Liver (tissue), 9 donors: ENCODE results near the gene CGB3. TPM values are rescaled to one million over a fixed set of nuclear protein-coding genes. Genes with fewer than 3 reads are reported as not detected.
A peak's percentile ranks its signal among the peaks of the same experiment; 100 is the strongest.

Source experiments
- DNase-seq: peaks from one replicate; pipeline ENCODE4 v3.0.0-alpha.2; 2017; ENCODE audit warnings: low spot score
- H3K27ac ChIP-seq, 2 donors: one replicate each; pipeline ENCODE4 v1.7.0; 2013; ENCODE audit warnings: inconsistent platforms in 2 of 2, low read length in 2 of 2, control low read depth in 1 of 2, low read depth in 1 of 2, mild to moderate bottlenecking in 1 of 2
- H3K27me3 ChIP-seq, 4 donors: one replicate each; pipeline versions ENCODE4 v1.6.1 to v1.7.0; 2013; ENCODE audit warnings: low read length in 3 of 4, inconsistent platforms in 1 of 4, mild to moderate bottlenecking in 1 of 4, moderate library complexity in 1 of 4; ENCODE audit not compliant: control insufficient read depth in 4 of 4, insufficient read depth in 4 of 4
- H3K36me3 ChIP-seq, 4 donors: one replicate each; pipeline versions ENCODE4 v1.6.1 to v1.7.0; 2013; ENCODE audit warnings: low read length in 3 of 4, mild to moderate bottlenecking in 3 of 4, low read depth in 1 of 4, moderate library complexity in 1 of 4; ENCODE audit not compliant: control insufficient read depth in 4 of 4, insufficient read depth in 3 of 4
- H3K4me1 ChIP-seq, 4 donors: one replicate each; pipeline versions ENCODE4 v1.6.1 to v1.7.0; 2013; ENCODE audit warnings: low read length in 3 of 4, mild to moderate bottlenecking in 3 of 4, moderate library complexity in 1 of 4; ENCODE audit not compliant: control insufficient read depth in 4 of 4, insufficient read depth in 4 of 4
- H3K4me3 ChIP-seq, 3 donors: one replicate each; pipeline versions ENCODE4 v1.6.1 to v1.7.0; 2013; ENCODE audit warnings: low read length in 3 of 3, control low read depth in 1 of 3, low read depth in 1 of 3, mild to moderate bottlenecking in 1 of 3
- H3K9ac ChIP-seq, 2 donors: one replicate each; pipeline ENCODE4 v1.7.0; 2013; ENCODE audit warnings: low read length in 2 of 2, mild to moderate bottlenecking in 2 of 2, moderate library complexity in 2 of 2, control low read depth in 1 of 2, low read depth in 1 of 2
- H3K9me3 ChIP-seq, 4 donors: one replicate each; pipeline versions ENCODE4 v1.6.1 to v1.7.0; 2013; ENCODE audit warnings: low read length in 3 of 4; ENCODE audit not compliant: control insufficient read depth in 4 of 4
- ATF3 ChIP-seq: IDR thresholded peaks from 2 replicates; pipeline ENCODE4 v1.6.1; 2016; ENCODE audit warnings: antibody characterized with exemption
- CTCF ChIP-seq: fragments of 150-350 bp; IDR thresholded peaks from 2 replicates; pipeline ENCODE4 v1.5.1; 2017; ENCODE audit warnings: improper control_type of control experiment, low read depth, low read length; ENCODE audit not compliant: missing input control
- EGR1 ChIP-seq, 2 donors: IDR thresholded peaks; 2 replicates each; pipeline ENCODE4 v1.6.1; 2016 to 2018; ENCODE audit warnings: antibody characterized with exemption in 2 of 2, low read depth in 2 of 2
- FOXA1 ChIP-seq: IDR thresholded peaks from 2 replicates; pipeline ENCODE4 v1.6.1; 2016; ENCODE audit warnings: antibody characterized with exemption
- FOXA2 ChIP-seq: IDR thresholded peaks from 2 replicates; pipeline ENCODE4 v1.6.1; 2016; ENCODE audit warnings: antibody characterized with exemption
- GABPA ChIP-seq, 2 donors: IDR thresholded peaks in 1 of 2; conservative IDR thresholded peaks in 1 of 2; 2 replicates each; pipeline ENCODE4 v1.6.1; 2016; ENCODE audit warnings: antibody characterized with exemption in 2 of 2, mild to moderate bottlenecking in 1 of 2, moderate library complexity in 1 of 2
- HNF4A ChIP-seq, 2 donors: conservative IDR thresholded peaks; 2 replicates each; pipeline ENCODE4 v1.6.1; 2016; ENCODE audit warnings: antibody characterized with exemption in 2 of 2, mild to moderate bottlenecking in 2 of 2
- HNF4G ChIP-seq: IDR thresholded peaks from 2 replicates; pipeline ENCODE4 v1.6.1; 2016; ENCODE audit warnings: antibody characterized with exemption
- JUND ChIP-seq, 2 donors: IDR thresholded peaks; 2 replicates each; pipeline ENCODE4 v1.6.1; 2016; ENCODE audit warnings: antibody characterized with exemption in 2 of 2
- MAX ChIP-seq: IDR thresholded peaks from 2 replicates; pipeline ENCODE4 v1.6.1; 2016; ENCODE audit warnings: antibody characterized with exemption
- NR2F2 ChIP-seq: IDR thresholded peaks from 2 replicates; pipeline ENCODE4 v1.6.1; 2016; ENCODE audit warnings: antibody characterized with exemption
- RAD21 ChIP-seq, 2 donors: IDR thresholded peaks; 2 replicates each; pipeline ENCODE4 v1.6.1; 2016; ENCODE audit warnings: antibody characterized with exemption in 2 of 2, mild to moderate bottlenecking in 2 of 2
- REST ChIP-seq: IDR thresholded peaks from 2 replicates; pipeline ENCODE4 v1.6.1; 2016; ENCODE audit warnings: antibody characterized with exemption, mild to moderate bottlenecking
- RXRA ChIP-seq, 2 donors: IDR thresholded peaks; 2 replicates each; pipeline ENCODE4 v1.6.1; 2017 to 2018; ENCODE audit warnings: antibody characterized with exemption in 2 of 2, mild to moderate bottlenecking in 1 of 2
- TAF1 ChIP-seq: conservative IDR thresholded peaks from 2 replicates; pipeline ENCODE4 v1.6.1; 2016; ENCODE audit warnings: antibody characterized with exemption, mild to moderate bottlenecking
- YY1 ChIP-seq: IDR thresholded peaks from 2 replicates; pipeline ENCODE4 v1.6.1; 2016; ENCODE audit warnings: antibody characterized with exemption, mild to moderate bottlenecking
- ZBTB33 ChIP-seq: IDR thresholded peaks from 2 replicates; pipeline ENCODE4 v1.6.1; 2016; ENCODE audit warnings: antibody characterized with exemption
- WGBS: extraction: QIAGEN DNeasy Blood & Tissue Kit; methylation state at CpG from one replicate; pipeline ENCODE4 v1.1.7; 2013; 5-methylcytosine and 5-hydroxymethylcytosine counted together
- polyA plus RNA-seq, 2 donors: library from polyadenylated mRNA; stranded (reverse) in 1 of 2; unstranded in 1 of 2; fragments of 200-250 nt in 1 of 2; fragments of >200 nt in 1 of 2; fragmentation: Nextera tagmentation in 1 of 2; extraction: Ambion mirVana in 1 of 2; gene quantifications; one replicate each; pipeline versions ENCODE4 v1.2.1 to v1.2.3, GENCODE V29; 2013 to 2015
- total RNA-seq, 2 donors: library from RNA; depleted of rRNA; stranded (reverse); fragments of >200 nt; gene quantifications; one replicate each; pipeline ENCODE4 v1.2.3, GENCODE V29; 2014
- donor health status: healthy.
- donor health status: healthy.
- donor health status: healthy.
- donor health status: healthy.
- donor health status: healthy.

The CGB3 gene
- total and polyA plus RNA-seq, 4 donors = not detected

- WGBS = 88% methylated on average over 2 of the region's 2 CpGs
- no peak for DNase-seq
- no peaks in the 10 kb centered on the region for H3K9me3 ChIP-seq
- H3K36me3 ChIP-seq = peaks cover 1 to 32% (median 12%) of the 10 kb centered on the region in 4 donors
- TF ChIP-seq EGR1 (IDR thresholded peaks at IDR 0.05; ENCODE audit: low read depth in 2 of 2) = no peak
- no peak for TF ChIP-seq GABPA (IDR thresholded peaks at IDR 0.05 in 1 of 2, conservative IDR thresholded peaks at IDR 0.05 in 1 of 2)
- no peak for TF ChIP-seq HNF4A (conservative IDR thresholded peaks at IDR 0.05)
- no peak for TF ChIP-seq JUND (IDR thresholded peaks at IDR 0.05)
- no peak for TF ChIP-seq ZBTB33
- no peak for TF ChIP-seq HNF4G
- no peaks in the 10 kb centered on the region for H3K4me1 ChIP-seq
- no peak overlapping the region for H3K4me3 ChIP-seq
- no peak overlapping the region for H3K9ac ChIP-seq
- no peak overlapping the region for H3K27ac ChIP-seq
- H3K27me3 ChIP-seq = no peaks in the 10 kb centered on the region
Measured at GRCh38 chr19:48977061-48977460, 47.1 kb downstream of the CGB3 start.

- DNase-seq = peak; percentile 52
- H3K27me3 ChIP-seq = no peaks in the 10 kb centered on the region
- H3K36me3 ChIP-seq = peaks cover 1 to 31% (median 12%) of the 10 kb centered on the region in 4 donors
- H3K9me3 ChIP-seq = no peaks in the 10 kb centered on the region
- WGBS = 94% methylated on average over 13 of the region's 13 CpGs
- H3K4me1 ChIP-seq = no peaks in the 10 kb centered on the region
- H3K4me3 ChIP-seq = no peak overlapping the region
- no peak overlapping the region for H3K9ac ChIP-seq
- no peak for TF ChIP-seq ZBTB33
- no peak for TF ChIP-seq ATF3
- no peak for TF ChIP-seq TAF1
- no peak for TF ChIP-seq REST
- no peak for TF ChIP-seq YY1
- no peak for TF ChIP-seq FOXA1
- TF ChIP-seq JUND (IDR thresholded peaks at IDR 0.05) = no peak
- no peak for TF ChIP-seq FOXA2
- TF ChIP-seq HNF4A (conservative IDR thresholded peaks at IDR 0.05) = no peak
- TF ChIP-seq CTCF = no peak
- no peak for TF ChIP-seq MAX
- no peak for TF ChIP-seq RXRA (IDR thresholded peaks at IDR 0.05)
- no peak for TF ChIP-seq HNF4G
- TF ChIP-seq NR2F2 = no peak
- no peak for TF ChIP-seq GABPA (IDR thresholded peaks at IDR 0.05 in 1 of 2, conservative IDR thresholded peaks at IDR 0.05 in 1 of 2)
- TF ChIP-seq RAD21 (IDR thresholded peaks at IDR 0.05) = no peak
- H3K27ac ChIP-seq = no peak overlapping the region
Measured at GRCh38 chr19:48975947-48976847, 47.9 kb downstream of the CGB3 start.
